Transverse colon (tissue), 4 donors: ENCODE data around the gene RTRAF. TPM values are rescaled to one million over a fixed set of nuclear protein-coding genes. Genes with fewer than 3 reads are reported as not detected.
A peak's percentile ranks its signal among the peaks of the same experiment; 100 is the strongest.

ENCODE experiments used
- DNase-seq: peaks from one replicate; pipeline ENCODE4 v3.0.0-alpha.2; 2019
- H3K27ac ChIP-seq, 4 donors: fragments of 200-600 bp; sonication (generic); 2 replicates each; pipeline ENCODE4 v1.5.1; 2016 to 2018; ENCODE audit warnings: inconsistent platforms in 4 of 4
- H3K27me3 ChIP-seq: fragments of 200-600 bp; sonication (generic); 2 replicates; pipeline ENCODE4 v1.5.1; 2017; ENCODE audit warnings: inconsistent platforms
- H3K36me3 ChIP-seq, 4 donors: fragments of 200-600 bp; sonication (generic); 2 replicates each; pipeline ENCODE4 v1.5.1; 2017 to 2019; ENCODE audit warnings: inconsistent platforms in 4 of 4
- H3K4me1 ChIP-seq, 4 donors: fragments of 200-600 bp; sonication (generic); 2 replicates each; pipeline ENCODE4 v1.5.1; 2017 to 2020; ENCODE audit warnings: inconsistent platforms in 4 of 4
- H3K4me3 ChIP-seq, 4 donors: fragments of 200-600 bp; sonication (generic); 1 replicate in 1 of 4; 2 replicates in 3 of 4; pipeline versions ENCODE4 v1.5.1 to v1.6.1; 2017 to 2019; ENCODE audit warnings: inconsistent platforms in 4 of 4
- H3K9me3 ChIP-seq, 2 donors: fragments of 200-600 bp; sonication (generic); 2 replicates each; pipeline ENCODE4 v1.5.1; 2017 to 2019; ENCODE audit warnings: inconsistent platforms in 2 of 2
- EP300 ChIP-seq: sonication (generic); formaldehyde crosslinking; IDR thresholded peaks from one replicate; pipeline ENCODE4 v1.6.1; 2017; ENCODE audit warnings: antibody characterized with exemption, low read depth
- POLR2A ChIP-seq: fragments of 450-650 bp; IDR thresholded peaks from one replicate; pipeline ENCODE4 v1.6.1; 2016; ENCODE audit warnings: antibody characterized with exemption, mild to moderate bottlenecking, moderate library complexity
- POLR2AphosphoS5 ChIP-seq, 3 donors: sonication (generic); formaldehyde crosslinking; IDR thresholded peaks; one replicate each; pipeline ENCODE4 v1.6.1; 2016; ENCODE audit warnings: antibody characterized with exemption in 3 of 3
- WGBS, 2 donors: methylation state at CpG; one replicate each; pipeline ENCODE4 v1.1.5; 2018; ENCODE audit warnings: low coverage in 1 of 2; 5-methylcytosine and 5-hydroxymethylcytosine counted together
- in situ Hi-C, 4 donors: fragments of 200-750 bp; cut with MboI; loops; one replicate each; pipeline versions ENCODE4 v1.15.0 to v1.15.1; 2017; ENCODE audit warnings: low sequenced_read_pairs in 3 of 4, low pct_ligation_motif_present in 1 of 4, low pct_unique_long_range_greater_than_20kb in 1 of 4
- intact Hi-C: fragments of 100-400 bp; cut with DNase I; formaldehyde crosslinking; loops from one replicate; pipeline ENCODE4 v1.15.1; 2023; ENCODE audit warnings: low total_unique reads
- total RNA-seq, 4 donors: library from RNA; depleted of rRNA; stranded (reverse); fragments of >200 nt; gene quantifications; one replicate each; pipeline ENCODE4 v1.1.0, GENCODE V29; 2016
- TF ChIP-seq, protein P1 (sequence below), 5 experiments: fragments of 200-600 bp in 3 of 5; fragments of 450-650 bp in 2 of 5; sonication (generic) in 3 of 5; IDR thresholded peaks; 1 replicate in 2 of 5; 2 replicates in 3 of 5; pipeline ENCODE4 v1.5.1; 2016 to 2017; ENCODE audit warnings: antibody characterized with exemption in 5 of 5, inconsistent platforms in 3 of 5, mild to moderate bottlenecking in 2 of 5, moderate library complexity in 1 of 5

RTRAF gene
- total RNA-seq, 4 donors from 2014 or later = 28.1 to 92.8 (median 51.5) TPM

GRCh38 chr14:51979088-51979709, 10.1 kb upstream of the RTRAF start:
- H3K4me3 ChIP-seq = no peak overlapping the region
- intact Hi-C loops (no loop called here), in situ Hi-C loops (loop anchor here (25.0 kb wide), 3 partner anchors 192 to 692 kb away; partner anchors contain the start of gene PTGDR (in 1 of the 4))
- 24 to 31% methylated on average over 12 to 17 of the region's 17 CpGs for WGBS, 2 donors
- no peaks in the 10 kb centered on the region for H3K27me3 ChIP-seq
- H3K4me1 ChIP-seq = peaks cover 0 to 8% (median 5%) of the 10 kb centered on the region in 4 donors
- peak; percentile 89 for DNase-seq
- TF ChIP-seq, protein P1, sequence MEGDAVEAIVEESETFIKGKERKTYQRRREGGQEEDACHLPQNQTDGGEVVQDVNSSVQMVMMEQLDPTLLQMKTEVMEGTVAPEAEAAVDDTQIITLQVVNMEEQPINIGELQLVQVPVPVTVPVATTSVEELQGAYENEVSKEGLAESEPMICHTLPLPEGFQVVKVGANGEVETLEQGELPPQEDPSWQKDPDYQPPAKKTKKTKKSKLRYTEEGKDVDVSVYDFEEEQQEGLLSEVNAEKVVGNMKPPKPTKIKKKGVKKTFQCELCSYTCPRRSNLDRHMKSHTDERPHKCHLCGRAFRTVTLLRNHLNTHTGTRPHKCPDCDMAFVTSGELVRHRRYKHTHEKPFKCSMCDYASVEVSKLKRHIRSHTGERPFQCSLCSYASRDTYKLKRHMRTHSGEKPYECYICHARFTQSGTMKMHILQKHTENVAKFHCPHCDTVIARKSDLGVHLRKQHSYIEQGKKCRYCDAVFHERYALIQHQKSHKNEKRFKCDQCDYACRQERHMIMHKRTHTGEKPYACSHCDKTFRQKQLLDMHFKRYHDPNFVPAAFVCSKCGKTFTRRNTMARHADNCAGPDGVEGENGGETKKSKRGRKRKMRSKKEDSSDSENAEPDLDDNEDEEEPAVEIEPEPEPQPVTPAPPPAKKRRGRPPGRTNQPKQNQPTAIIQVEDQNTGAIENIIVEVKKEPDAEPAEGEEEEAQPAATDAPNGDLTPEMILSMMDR (IDR thresholded peaks at IDR 0.05) = peak; percentile 82 to 95 (median 93)
- TF ChIP-seq POLR2A = no peak
- no peak overlapping the region for H3K27ac ChIP-seq
- no peaks in the 10 kb centered on the region for H3K36me3 ChIP-seq
- H3K9me3 ChIP-seq = no peaks in the 10 kb centered on the region

- no peak overlapping the region for H3K4me3 ChIP-seq
- no peak for DNase-seq
- intact Hi-C loops = no loop called here
- TF ChIP-seq EP300 (no peak), POLR2AphosphoS5 (IDR thresholded peaks at IDR 0.05) (no peak), POLR2A (no peak)
- TF ChIP-seq, protein P1 (IDR thresholded peaks at IDR 0.05) = no peak
- WGBS, 2 donors = 80 to 85% methylated on average over 1 to 4 of the region's 4 CpGs
- peaks cover 0 to 8% (median 5%) of the 10 kb centered on the region in 4 donors for H3K4me1 ChIP-seq
- no peaks in the 10 kb centered on the region for H3K9me3 ChIP-seq
- H3K27me3 ChIP-seq = no peaks in the 10 kb centered on the region
- H3K27ac ChIP-seq = no peak overlapping the region
- in situ Hi-C loops = loop anchor here (10.0 to 25.0 kb wide), 4 partner anchors 194 to 694 kb away; partner anchors contain the start of gene PTGDR (in 1 of the 4)
- H3K36me3 ChIP-seq = no peaks in the 10 kb centered on the region
Measured at GRCh38 chr14:51981218-51981854, 8.0 kb upstream of the RTRAF start.

DNA sequence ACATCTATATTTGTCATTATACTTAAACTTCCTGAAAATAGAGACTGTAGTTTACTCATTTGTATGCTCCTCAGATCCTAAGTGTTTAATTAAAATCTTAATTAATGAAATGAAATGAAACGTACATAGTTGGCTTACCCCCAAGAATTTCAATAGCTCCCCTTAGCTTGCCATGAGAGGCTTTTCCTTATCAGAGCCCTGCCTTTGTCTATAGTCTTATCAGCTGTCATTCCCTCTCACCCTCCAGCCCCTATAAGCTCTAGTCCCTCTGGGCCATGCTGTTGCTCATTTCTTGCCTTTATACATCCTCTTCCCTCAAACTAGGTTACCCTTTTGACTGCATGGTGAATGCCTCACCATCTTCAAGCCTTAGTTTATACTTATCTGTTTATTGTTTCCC, 1.1 kb upstream of the RTRAF start:
- intact Hi-C loops (loop anchor here (1.0 kb wide), 1 partner anchor 137 kb away; no protein-coding TSS in a partner anchor), in situ Hi-C loops (loop anchor here (10.0 to 25.0 kb wide), 4 partner anchors 201 to 701 kb away; partner anchors contain the start of gene PTGDR (in 1 of the 4))
- WGBS, 2 donors = 75 to 80% methylated on average over 1 of the region's 1 CpG
- Histone ChIP-seq H3K4me1 (peaks cover 8 to 20% (median 13%) of the 10 kb centered on the region in 4 donors), H3K9me3 (no peaks in the 10 kb centered on the region), H3K27me3 (no peaks in the 10 kb centered on the region), H3K27ac (peak overlapping the region in 2 of 4 donors; percentile 93 to 94), H3K4me3 (no peak overlapping the region), H3K36me3 (peaks cover 0 to 18% (median 6%) of the 10 kb centered on the region in 4 donors)
- no peak for TF ChIP-seq POLR2A
- TF ChIP-seq POLR2AphosphoS5 (IDR thresholded peaks at IDR 0.05) = no peak
- TF ChIP-seq EP300 = no peak
- TF ChIP-seq, protein P1 (IDR thresholded peaks at IDR 0.05) = no peak
- DNase-seq = no peak

DNA sequence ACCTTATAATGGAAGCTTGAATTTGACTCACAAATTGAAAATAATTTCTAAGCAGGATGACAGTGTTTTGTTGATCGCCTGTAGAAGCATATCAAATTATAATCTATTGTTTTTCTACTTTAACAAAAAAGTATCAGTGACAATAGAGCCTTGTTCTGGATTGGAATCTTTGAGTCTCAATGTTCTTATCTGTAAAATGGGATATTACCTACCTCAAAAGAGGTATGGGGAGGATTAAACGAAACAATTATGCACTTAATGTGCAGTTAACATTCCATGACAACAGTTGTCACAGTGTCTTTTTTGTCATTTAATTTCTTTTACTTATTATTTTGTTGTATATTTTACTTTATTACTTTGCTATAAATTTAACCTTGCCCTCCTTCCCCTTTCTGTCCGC, 1.1 kb downstream of the RTRAF start:
- 66 to 72% methylated on average over 3 of the region's 3 CpGs for WGBS, 2 donors
- Histone ChIP-seq H3K4me3 (peak overlapping the region in 2 of 4 donors; percentile 89 to 92), H3K27me3 (no peaks in the 10 kb centered on the region), H3K4me1 (peaks cover 8 to 20% (median 13%) of the 10 kb centered on the region in 4 donors), H3K36me3 (peaks cover 0 to 32% (median 16%) of the 10 kb centered on the region in 4 donors), H3K27ac (peak overlapping the region in 3 of 4 donors; percentile 90 to 94 (median 93)), H3K9me3 (no peaks in the 10 kb centered on the region)
- intact Hi-C loops (no loop called here), in situ Hi-C loops (loop anchor here (5.0 to 25.0 kb wide), 5 partner anchors 142 to 703 kb away; partner anchors contain the start of gene PTGDR (in 1 of the 4))
- TF ChIP-seq, protein P1 (IDR thresholded peaks at IDR 0.05) = no peak
- TF ChIP-seq EP300 (no peak), POLR2A (no peak), POLR2AphosphoS5 (IDR thresholded peaks at IDR 0.05) (no peak)
- no peak for DNase-seq
